H1 (cell line): Measurements from ENCODE around the gene KDM5A. TPM values are rescaled to one million over a fixed set of nuclear protein-coding genes. Genes with fewer than 3 reads are reported as not detected.

ENCODE experiments used
- CTCF ChIA-PET: fragments of 300-600 bp; sonication (Branson Sonifier 250); formaldehyde crosslinking; loops from one replicate; lab custom pipeline; 2021; ENCODE audit not compliant: partially characterized antibody; lab: Charles Lee
- POLR2A ChIA-PET: fragments of 300-600 bp; sonication (Branson Sonifier 250); formaldehyde crosslinking; loops from one replicate; lab custom pipeline; 2021; ENCODE audit warnings: inconsistent platforms; ENCODE audit not compliant: partially characterized antibody; lab: Charles Lee
- DNase-seq, 2 experiments: peaks; one replicate each; pipeline versions ENCODE4 v3.0.0 to v3.0.0-alpha.2; 2010 to 2022; ENCODE audit warnings: low spot score in 2 of 2, low read depth in 1 of 2, mixed read lengths in 1 of 2
- FAIRE-seq: peaks from 2 replicates; lab custom pipeline; 2011; peaks lifted over from hg19 to GRCh38; lab: Jason Lieb, UNC
- H2AFZ ChIP-seq: 2 replicates; pipeline ENCODE4 v1.8.1; 2012; ENCODE audit warnings: low read length, inconsistent platforms
- H2AK5ac ChIP-seq: 2 replicates; pipeline ENCODE4 v1.6.1; 2013; ENCODE audit warnings: low read depth, low read length
- H2BK120ac ChIP-seq: replicated peaks from 2 replicates; pipeline ENCODE3; 2013; ENCODE audit warnings: low read depth, low read length, inconsistent platforms
- H2BK12ac ChIP-seq: 2 replicates; pipeline ENCODE4 v1.6.1; 2013; ENCODE audit warnings: low read depth, low read length
- H2BK15ac ChIP-seq: 2 replicates; pipeline ENCODE4 v1.6.1; 2013; ENCODE audit warnings: low read length
- H2BK20ac ChIP-seq: 2 replicates; pipeline ENCODE4 v1.6.1; 2013; ENCODE audit warnings: low read length
- H2BK5ac ChIP-seq: 2 replicates; pipeline ENCODE4 v1.6.1; 2013; ENCODE audit warnings: low read depth, low read length
- H3K14ac ChIP-seq: 2 replicates; pipeline ENCODE4 v1.6.1; 2013; ENCODE audit warnings: inconsistent platforms; ENCODE audit not compliant: insufficient read length
- H3K18ac ChIP-seq: 2 replicates; pipeline ENCODE4 v1.6.1; 2013; ENCODE audit warnings: low read length; ENCODE audit errors: extremely low read depth
- H3K23ac ChIP-seq: 2 replicates; pipeline ENCODE4 v1.6.1; 2013; ENCODE audit warnings: inconsistent platforms; ENCODE audit not compliant: insufficient read length
- H3K23me2 ChIP-seq: 2 replicates; pipeline ENCODE4 v1.6.1; 2013; ENCODE audit warnings: low read depth, low read length
- H3K27ac ChIP-seq: 2 replicates; pipeline ENCODE4 v1.6.1; 2011; ENCODE audit warnings: low read depth, low read length, inconsistent platforms
- H3K27me3 ChIP-seq, 4 experiments: replicated peaks in 1 of 4; 1 replicate in 1 of 4; 2 replicates in 3 of 4; pipeline versions ENCODE4 v1.6.1 to v1.8.1; 2011 to 2013; ENCODE audit warnings: low read length in 3 of 4, mild to moderate bottlenecking in 3 of 4, inconsistent platforms in 2 of 4, mixed read lengths in 2 of 4, moderate library complexity in 1 of 4; ENCODE audit not compliant: control insufficient read depth in 3 of 4, insufficient read depth in 3 of 4; ENCODE audit errors: extremely low read depth in 1 of 4
- H3K36me3 ChIP-seq, 4 experiments: 2 replicates each; pipeline versions ENCODE4 v1.6.1 to v1.8.1; 2011 to 2013; ENCODE audit warnings: mild to moderate bottlenecking in 4 of 4, low read length in 3 of 4, moderate library complexity in 2 of 4, control low read depth in 1 of 4, inconsistent platforms in 1 of 4; ENCODE audit not compliant: insufficient read depth in 4 of 4, control insufficient read depth in 2 of 4
- H3K4ac ChIP-seq: replicated peaks from 2 replicates; pipeline ENCODE3; 2013; ENCODE audit warnings: low read length, low read depth, mixed read lengths, inconsistent platforms; ENCODE audit not compliant: insufficient read length
- H3K4me1 ChIP-seq, 4 experiments: replicated peaks in 1 of 4; 1 replicate in 1 of 4; 2 replicates in 3 of 4; pipeline versions ENCODE4 v1.6.1 to v1.8.1; 2011 to 2013; ENCODE audit warnings: low read length in 3 of 4, inconsistent platforms in 2 of 4, mixed read lengths in 1 of 4; ENCODE audit not compliant: insufficient read depth in 4 of 4, control insufficient read depth in 3 of 4
- H3K4me2 ChIP-seq, 2 experiments: 2 replicates each; pipeline versions ENCODE4 v1.6.1 to v1.8.1; 2011 to 2013; ENCODE audit warnings: low read depth in 2 of 2, low read length in 2 of 2, control low read depth in 1 of 2, inconsistent platforms in 1 of 2, mild to moderate bottlenecking in 1 of 2; ENCODE audit not compliant: insufficient read depth in 1 of 2
- H3K4me3 ChIP-seq, 4 experiments: fragments of 200-600, 300-600 bp in 1 of 4; sonication (generic), shearing (Covaris generic), sonication (Bioruptor Twin) in 1 of 4; 2 replicates each; pipeline versions ENCODE4 v1.5.1 to v1.8.1; 2011 to 2016; ENCODE audit warnings: low read length in 4 of 4, low read depth in 3 of 4, control low read depth in 2 of 4, inconsistent platforms in 2 of 4, mild to moderate bottlenecking in 2 of 4, mixed read lengths in 1 of 4, moderate library complexity in 1 of 4; ENCODE audit not compliant: insufficient read depth in 2 of 4; ENCODE audit errors: extremely low read depth in 1 of 4
- H3K56ac ChIP-seq: replicated peaks from 2 replicates; pipeline ENCODE3; 2013; ENCODE audit warnings: low read depth, mild to moderate bottlenecking, mixed read lengths, low read length, inconsistent platforms; ENCODE audit not compliant: insufficient read length
- H3K79me1 ChIP-seq: 2 replicates; pipeline ENCODE4 v1.6.1; 2013; ENCODE audit warnings: low read depth, low read length, control low read depth
- H3K79me2 ChIP-seq, 2 experiments: 2 replicates each; pipeline versions ENCODE4 v1.6.1 to v1.8.1; 2012 to 2013; ENCODE audit warnings: low read length in 2 of 2, mild to moderate bottlenecking in 2 of 2, inconsistent platforms in 1 of 2; ENCODE audit not compliant: insufficient read depth in 2 of 2, control insufficient read depth in 1 of 2
- H3K9ac ChIP-seq, 4 experiments: replicated peaks in 1 of 4; 1 replicate in 1 of 4; 2 replicates in 3 of 4; pipeline versions ENCODE4 v1.6.1 to v1.8.1; 2011 to 2013; ENCODE audit warnings: low read depth in 3 of 4, low read length in 3 of 4, control low read depth in 2 of 4, mild to moderate bottlenecking in 2 of 4, moderate library complexity in 2 of 4, inconsistent platforms in 1 of 4; ENCODE audit errors: extremely low read depth in 1 of 4
- H3K9me3 ChIP-seq, 2 experiments: 2 replicates each; pipeline versions ENCODE4 v1.6.1 to v1.8.1; 2012 to 2013; ENCODE audit warnings: mild to moderate bottlenecking in 2 of 2, moderate library complexity in 2 of 2, control low read depth in 1 of 2, inconsistent platforms in 1 of 2, low read depth in 1 of 2, low read length in 1 of 2, mixed read lengths in 1 of 2; ENCODE audit not compliant: insufficient read depth in 2 of 2
- H4K20me1 ChIP-seq, 2 experiments: replicated peaks in 1 of 2; 2 replicates each; pipeline versions ENCODE3 to v1.8.1; 2011 to 2013; ENCODE audit warnings: inconsistent platforms in 2 of 2, low read length in 2 of 2, mild to moderate bottlenecking in 1 of 2; ENCODE audit not compliant: insufficient read depth in 2 of 2, control insufficient read depth in 1 of 2
- H4K5ac ChIP-seq: 2 replicates; pipeline ENCODE4 v1.6.1; 2013; ENCODE audit warnings: low read length, low read depth, mixed read lengths, inconsistent platforms; ENCODE audit not compliant: insufficient read length
- H4K8ac ChIP-seq: 2 replicates; pipeline ENCODE4 v1.8.0; 2013; ENCODE audit warnings: mild to moderate bottlenecking, moderate library complexity, low read length, inconsistent platforms; ENCODE audit not compliant: insufficient read depth; ENCODE audit errors: extremely low read depth
- H4K91ac ChIP-seq: replicated peaks from 2 replicates; pipeline ENCODE3; 2013; ENCODE audit warnings: low read length, mixed read lengths, inconsistent platforms; ENCODE audit not compliant: insufficient read length
- CBX5 ChIP-seq: fragments of 300-800, 300-1000 bp; sonication (generic); IDR thresholded peaks from 2 replicates; pipeline ENCODE4 v1.7.1; 2016; ENCODE audit warnings: antibody characterized with exemption, low read length, low read depth
- CBX8 ChIP-seq: fragments of 300-800, 300-1000 bp; sonication (generic); IDR thresholded peaks from 2 replicates; pipeline ENCODE4 v1.7.1; 2016; ENCODE audit warnings: low read depth, low read length, borderline replicate concordance
- EP300 ChIP-seq, 2 experiments: IDR thresholded peaks; 1 replicate in 1 of 2; 2 replicates in 1 of 2; pipeline ENCODE4 v1.6.1; 2011 to 2012; ENCODE audit warnings: low read depth in 2 of 2, low read length in 2 of 2, mild to moderate bottlenecking in 2 of 2, borderline replicate concordance in 1 of 2, inconsistent platforms in 1 of 2, moderate library complexity in 1 of 2
- GTF2F1 ChIP-seq: IDR thresholded peaks from 2 replicates; pipeline ENCODE4 v1.6.1; 2012; ENCODE audit warnings: low read depth, low read length, improper control_type of control experiment, borderline replicate concordance
- KDM1A ChIP-seq: fragments of 200-600, 300-600 bp; sonication (generic); IDR thresholded peaks from 2 replicates; pipeline ENCODE4 v1.7.1; 2016; ENCODE audit warnings: mild to moderate bottlenecking, low read length, borderline replicate concordance
- POU5F1 ChIP-seq: IDR thresholded peaks from 2 replicates; pipeline ENCODE4 v1.6.1; 2011; ENCODE audit warnings: low read depth, mild to moderate bottlenecking, low read length, moderate library complexity
- RNF2 ChIP-seq: fragments of 200-900, 300-1000 bp; sonication (generic); IDR thresholded peaks from 2 replicates; pipeline ENCODE4 v1.7.1; 2016; ENCODE audit warnings: borderline replicate concordance, low read depth, mild to moderate bottlenecking, antibody characterized with exemption, low read length; ENCODE audit not compliant: poor library complexity, severe bottlenecking; ENCODE audit errors: missing control alignments
- SUZ12 ChIP-seq: fragments of 200-600 bp; sonication (generic); IDR thresholded peaks from 2 replicates; pipeline ENCODE4 v1.6.1; 2012; ENCODE audit warnings: mild to moderate bottlenecking, inconsistent platforms, low read length, moderate library complexity, mixed read lengths
- TAF7 ChIP-seq: optimal IDR thresholded peaks from 2 replicates; pipeline ENCODE3; 2011; ENCODE audit warnings: low read depth, mild to moderate bottlenecking, inconsistent platforms, low read length, moderate library complexity, borderline replicate concordance
- WGBS, 2 experiments: shearing (Covaris generic) in 1 of 2; methylation state at CpG; one replicate each; pipeline versions ENCODE4 v1.1.6 to v1.1.7; 2013 to 2015; ENCODE audit warnings: low lambda C conversion rate in 2 of 2, mixed read lengths in 2 of 2, inconsistent platforms in 1 of 2, low coverage in 1 of 2, missing lambda C conversion rate in 1 of 2; ENCODE audit not compliant: insufficient replicate concordance in 2 of 2, insufficient coverage in 1 of 2, insufficient read length in 1 of 2; ENCODE audit errors: extremely low coverage in 1 of 2, missing lambda C conversion rate in 1 of 2; 5-methylcytosine and 5-hydroxymethylcytosine counted together
- polyA plus RNA-seq, 7 experiments: library from polyadenylated mRNA; depleted of rRNA in 3 of 7; stranded (reverse) in 5 of 7; unstranded in 2 of 7; fragments of >200 nt in 5 of 7; fragments of 200-250 nt in 2 of 7; gene quantifications; 1 replicate in 5 of 7; 2 replicates in 1 of 7; 4 replicates in 1 of 7; pipeline versions ENCODE4 v1.2.1 to v1.2.3, GENCODE V29; 2011 to 2013; ENCODE audit warnings: missing spikeins in 2 of 7, mixed read lengths in 2 of 7
- total RNA-seq: library from RNA; stranded (reverse); fragmentation: NEBNext Ultra II Directional; extraction: Animal tissue kit (Norgen Biotek cat#: 25700); gene quantifications from 2 replicates; pipeline ENCODE4 v1.2.1, GENCODE V29; 2021
- TF ChIP-seq, protein P1 (sequence below): IDR thresholded peaks from 2 replicates; pipeline ENCODE4 v1.6.1; 2011; ENCODE audit warnings: low read length, improper control_type of control experiment
- TF ChIP-seq, protein P2 (sequence below): IDR thresholded peaks from 2 replicates; pipeline ENCODE4 v1.6.1; 2012; ENCODE audit warnings: inconsistent platforms

KDM5A gene
- total and polyA plus RNA-seq, 2 of the 8 experiments (the other 6 are each of a cell fraction or from before 2014, with no cell fraction given) = 6.3 to 36.9 TPM

DNA sequence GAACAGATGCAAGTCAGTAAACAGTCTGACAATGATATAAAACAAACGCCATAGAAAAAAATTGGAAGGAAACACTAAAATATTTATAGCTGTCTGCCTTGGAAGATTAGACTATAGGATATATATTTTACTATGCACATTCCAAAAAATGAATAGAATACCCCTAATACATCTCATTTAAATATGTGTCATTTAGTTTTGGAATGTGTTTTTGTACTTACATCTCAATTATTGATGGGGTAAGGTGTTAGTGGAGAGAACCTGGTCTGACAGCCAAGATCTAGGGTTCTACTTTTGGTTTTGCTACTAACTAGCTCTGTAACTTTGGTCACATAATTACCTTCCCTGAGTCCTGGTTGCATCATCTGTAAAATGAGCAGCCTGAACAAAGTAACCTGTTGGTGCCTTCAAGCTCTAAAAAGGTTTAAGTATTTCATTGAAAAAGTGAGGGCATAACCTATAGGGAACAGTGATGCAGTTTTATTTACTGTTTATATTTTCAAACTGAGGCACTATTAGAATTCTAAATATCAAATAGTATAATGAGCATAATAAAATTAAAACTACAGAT, 97.9 kb downstream of the KDM5A start:
- peaks cover 0 to 2% of the 10 kb centered on the region in 2 experiments for H4K20me1 ChIP-seq
- no peaks in the 10 kb centered on the region for H3K27me3 ChIP-seq
- peaks cover 4 to 38% (median 15%) of the 10 kb centered on the region in 4 experiments; a peak in 6 of 8 replicates for H3K36me3 ChIP-seq
- H3K9me3 ChIP-seq = no peaks in the 10 kb centered on the region
- H3K79me2 ChIP-seq = no peaks in the 10 kb centered on the region
- no peak overlapping the region for H2BK20ac ChIP-seq
- H3K23me2 ChIP-seq = no peaks in the 10 kb centered on the region
- no peak overlapping the region for H3K18ac ChIP-seq
- no peak overlapping the region for H4K8ac ChIP-seq
- ChIA-PET POLR2A (no interaction called here), CTCF (interaction anchor here (1.1 kb wide), 1 partner anchor 52 kb away, joined by 3 read pairs; no protein-coding TSS in a partner anchor)
- no peak overlapping the region for H3K4me2 ChIP-seq
- H4K91ac ChIP-seq = no peak overlapping the region
- no peak overlapping the region for H3K14ac ChIP-seq
- no peak overlapping the region for H3K4ac ChIP-seq
- no peak overlapping the region for H2BK120ac ChIP-seq
- 89% methylated on average over 1 of the region's 1 CpG; no CpG with 5 or more reads in 1 of the 2 experiments for WGBS, 2 experiments
- no peak overlapping the region for H2BK12ac ChIP-seq
- no peak overlapping the region for H3K56ac ChIP-seq
- no peak overlapping the region for H2AK5ac ChIP-seq
- H2BK15ac ChIP-seq = no peak overlapping the region
- no peak overlapping the region for H4K5ac ChIP-seq
- no peak for FAIRE-seq
- H3K4me1 ChIP-seq = no peaks in the 10 kb centered on the region
- no peak overlapping the region for H3K4me3 ChIP-seq
- H3K9ac ChIP-seq = no peak overlapping the region
- no peak overlapping the region for H2AFZ ChIP-seq
- no peaks in the 10 kb centered on the region for H3K79me1 ChIP-seq
- no peak overlapping the region for H2BK5ac ChIP-seq
- no peak overlapping the region for H3K23ac ChIP-seq
- no peak for DNase-seq
- no peak overlapping the region for H3K27ac ChIP-seq
- TF ChIP-seq GTF2F1 (no peak), KDM1A (no peak), CBX8 (no peak), EP300 (IDR thresholded peaks at IDR 0.05; ENCODE audit: borderline replicate concordance in 1 of 2, low read depth in 2 of 2, low read length in 2 of 2) (no peak), SUZ12 (no peak), RNF2 (no peak), TAF7 (no peak), POU5F1 (no peak), CBX5 (no peak)
- TF ChIP-seq, protein P1, sequence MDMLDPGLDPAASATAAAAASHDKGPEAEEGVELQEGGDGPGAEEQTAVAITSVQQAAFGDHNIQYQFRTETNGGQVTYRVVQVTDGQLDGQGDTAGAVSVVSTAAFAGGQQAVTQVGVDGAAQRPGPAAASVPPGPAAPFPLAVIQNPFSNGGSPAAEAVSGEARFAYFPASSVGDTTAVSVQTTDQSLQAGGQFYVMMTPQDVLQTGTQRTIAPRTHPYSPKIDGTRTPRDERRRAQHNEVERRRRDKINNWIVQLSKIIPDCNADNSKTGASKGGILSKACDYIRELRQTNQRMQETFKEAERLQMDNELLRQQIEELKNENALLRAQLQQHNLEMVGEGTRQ = no peak
- TF ChIP-seq, protein P2, sequence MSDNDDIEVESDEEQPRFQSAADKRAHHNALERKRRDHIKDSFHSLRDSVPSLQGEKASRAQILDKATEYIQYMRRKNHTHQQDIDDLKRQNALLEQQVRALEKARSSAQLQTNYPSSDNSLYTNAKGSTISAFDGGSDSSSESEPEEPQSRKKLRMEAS = no peak
